Neutrophil (primary cell): ENCODE results near the gene ABCG4.

Source experiments
- H3K27ac ChIP-seq: fragments of 200-600 bp; sonication (generic); 2 replicates; pipeline ENCODE4 v1.5.1; 2016; ENCODE audit warnings: mild to moderate bottlenecking, moderate library complexity
- H3K27me3 ChIP-seq: fragments of 200-600 bp; sonication (generic); 2 replicates; pipeline ENCODE4 v1.6.0; 2016; ENCODE audit warnings: mild to moderate bottlenecking
- H3K36me3 ChIP-seq: fragments of 200-600 bp; sonication (generic); 2 replicates; pipeline ENCODE4 v1.5.1; 2017
- H3K4me1 ChIP-seq, 2 experiments: fragments of 200-600 bp in 1 of 2; sonication (generic) in 1 of 2; 1 replicate in 1 of 2; 2 replicates in 1 of 2; pipeline versions ENCODE4 v1.5.1 to v1.6.1; 2013 to 2016; ENCODE audit warnings: low read depth in 1 of 2, low read length in 1 of 2, mild to moderate bottlenecking in 1 of 2, moderate library complexity in 1 of 2; ENCODE audit not compliant: control insufficient read depth in 1 of 2, insufficient read depth in 1 of 2
- H3K4me3 ChIP-seq, 2 experiments: fragments of 200-600 bp in 1 of 2; sonication (generic) in 1 of 2; 1 replicate in 1 of 2; 2 replicates in 1 of 2; pipeline ENCODE4 v1.5.1; 2013 to 2016; ENCODE audit warnings: low read depth in 1 of 2, low read length in 1 of 2, mild to moderate bottlenecking in 1 of 2, moderate library complexity in 1 of 2
- H3K9me3 ChIP-seq: fragments of 200-600 bp; sonication (generic); 2 replicates; pipeline ENCODE4 v1.5.1; 2016
- TF ChIP-seq, protein P1 (sequence below): fragments of 200-600 bp; sonication (generic); IDR thresholded peaks from 2 replicates; pipeline ENCODE4 v1.5.1; 2016; ENCODE audit warnings: antibody characterized with exemption

The ABCG4 gene

DNA sequence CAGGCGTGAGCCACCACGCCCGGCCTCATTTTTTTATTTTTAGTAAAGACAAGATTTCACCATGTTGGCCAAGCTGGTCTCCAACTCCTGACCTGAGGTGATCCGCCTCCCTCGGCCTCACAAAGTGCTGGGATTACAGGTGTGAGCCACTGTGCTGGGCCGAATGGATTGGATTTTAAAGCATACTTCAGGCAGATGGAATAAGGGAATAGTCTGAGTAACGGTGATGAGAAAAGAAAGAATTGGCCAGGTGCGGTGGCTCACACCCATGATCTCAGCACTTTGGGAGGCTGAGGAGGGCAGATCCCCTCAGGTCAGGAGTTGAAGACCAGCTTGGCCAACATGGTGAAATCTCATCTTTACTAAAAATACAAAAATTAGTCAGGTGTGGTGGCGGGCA lies 55.2 kb downstream of the ABCG4 start:
- no peaks in the 10 kb centered on the region for H3K9me3 ChIP-seq

DNA sequence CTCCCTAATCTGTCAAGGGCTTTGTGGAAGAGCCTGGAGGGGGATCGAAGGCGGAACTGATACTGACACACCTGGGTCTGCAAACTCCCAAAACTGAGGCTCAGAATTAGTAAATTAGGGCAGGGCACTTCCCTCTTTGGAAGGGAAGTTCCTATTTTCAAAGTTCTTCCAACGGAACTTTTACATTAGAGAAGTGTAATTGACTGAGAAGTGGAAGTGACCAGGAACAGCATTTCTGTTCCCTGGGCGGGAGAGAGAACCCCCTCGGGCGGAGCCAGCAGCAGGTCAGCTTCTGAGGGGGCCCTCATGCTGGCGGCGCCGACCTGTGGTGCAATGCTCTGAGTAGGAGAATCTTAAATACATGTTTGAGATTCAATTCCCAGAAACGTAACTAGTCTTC lies 56.2 kb downstream of the ABCG4 start:
- TF ChIP-seq, protein P1, sequence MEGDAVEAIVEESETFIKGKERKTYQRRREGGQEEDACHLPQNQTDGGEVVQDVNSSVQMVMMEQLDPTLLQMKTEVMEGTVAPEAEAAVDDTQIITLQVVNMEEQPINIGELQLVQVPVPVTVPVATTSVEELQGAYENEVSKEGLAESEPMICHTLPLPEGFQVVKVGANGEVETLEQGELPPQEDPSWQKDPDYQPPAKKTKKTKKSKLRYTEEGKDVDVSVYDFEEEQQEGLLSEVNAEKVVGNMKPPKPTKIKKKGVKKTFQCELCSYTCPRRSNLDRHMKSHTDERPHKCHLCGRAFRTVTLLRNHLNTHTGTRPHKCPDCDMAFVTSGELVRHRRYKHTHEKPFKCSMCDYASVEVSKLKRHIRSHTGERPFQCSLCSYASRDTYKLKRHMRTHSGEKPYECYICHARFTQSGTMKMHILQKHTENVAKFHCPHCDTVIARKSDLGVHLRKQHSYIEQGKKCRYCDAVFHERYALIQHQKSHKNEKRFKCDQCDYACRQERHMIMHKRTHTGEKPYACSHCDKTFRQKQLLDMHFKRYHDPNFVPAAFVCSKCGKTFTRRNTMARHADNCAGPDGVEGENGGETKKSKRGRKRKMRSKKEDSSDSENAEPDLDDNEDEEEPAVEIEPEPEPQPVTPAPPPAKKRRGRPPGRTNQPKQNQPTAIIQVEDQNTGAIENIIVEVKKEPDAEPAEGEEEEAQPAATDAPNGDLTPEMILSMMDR = no peak
- Histone ChIP-seq H3K4me1 (peaks cover 46 to 48% of the 10 kb centered on the region in 2 experiments), H3K27ac (peak overlapping the region; percentile 99), H3K27me3 (no peaks in the 10 kb centered on the region), H3K36me3 (peaks cover 4% of the 10 kb centered on the region), H3K9me3 (no peaks in the 10 kb centered on the region), H3K4me3 (peak overlapping the region; percentile 81 to 98)

More for the DNA sequence above, 55.2 kb downstream of the ABCG4 start:
- peaks cover 4% of the 10 kb centered on the region for H3K36me3 ChIP-seq
- no peaks in the 10 kb centered on the region for H3K27me3 ChIP-seq
- peak overlapping the region; percentile 99 for H3K27ac ChIP-seq
- no peak overlapping the region for H3K4me3 ChIP-seq
- peaks cover 37 to 41% of the 10 kb centered on the region in 2 experiments for H3K4me1 ChIP-seq
- TF ChIP-seq, protein P1 = no peak

DNA sequence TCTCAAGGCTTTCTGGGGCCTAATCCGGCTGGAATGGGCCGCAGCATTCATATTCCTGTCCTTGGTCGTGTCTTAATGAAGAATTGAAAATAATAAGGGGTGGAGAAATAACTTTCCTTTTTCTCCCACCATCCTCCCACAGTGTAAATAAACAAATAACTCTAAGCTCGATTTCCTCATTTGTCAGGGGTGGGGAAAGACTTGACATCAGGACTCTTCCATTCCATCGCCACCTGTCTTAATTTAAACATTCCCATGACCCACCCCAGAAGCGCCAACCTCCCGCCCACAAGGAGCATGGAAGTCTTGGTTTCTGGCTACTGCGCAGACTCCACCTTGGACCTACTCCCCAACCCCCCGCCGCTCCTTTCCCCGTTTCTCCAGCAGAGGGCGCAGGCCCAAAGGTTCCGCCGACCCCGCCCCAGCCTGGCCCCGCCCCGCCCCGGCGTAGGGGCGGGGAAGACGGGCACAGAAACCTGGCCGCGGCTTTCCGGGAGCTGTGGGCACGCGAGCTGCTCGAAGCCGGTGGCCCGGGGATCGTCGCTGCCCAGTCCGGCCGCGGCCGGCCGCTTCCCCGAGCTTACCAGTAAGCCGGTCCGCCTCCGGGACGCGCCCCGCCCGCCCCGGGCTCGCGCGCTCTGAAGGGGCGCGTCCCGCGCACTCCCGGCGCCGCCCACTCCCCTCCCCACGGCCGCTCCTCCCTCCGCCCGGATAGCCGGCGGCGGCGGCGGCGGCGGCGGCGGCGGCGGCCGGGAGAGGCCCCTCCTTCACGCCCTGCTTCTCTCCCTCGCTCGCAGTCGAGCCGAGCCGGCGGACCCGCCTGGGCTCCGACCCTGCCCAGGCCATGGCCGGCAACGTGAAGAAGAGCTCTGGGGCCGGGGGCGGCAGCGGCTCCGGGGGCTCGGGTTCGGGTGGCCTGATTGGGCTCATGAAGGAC lies 57.0 kb downstream of the ABCG4 start, which contains the start of gene CBL:
CBL (plus strand) TSS at position 766 of the 937 bp plus-strand sequence; CDS start at position 845, 79 bp downstream.
- H3K27me3 ChIP-seq = no peaks in the 10 kb centered on the region
- peak within 1 kb of the TSS; percentile 99 for H3K27ac ChIP-seq
- peaks cover 51 to 55% of the 10 kb centered on the region in 2 experiments for H3K4me1 ChIP-seq
- no peaks in the 10 kb centered on the region for H3K9me3 ChIP-seq
- TF ChIP-seq, protein P1 = peak; percentile 97
- peak within 1 kb of the TSS; percentile 81 to 98 for H3K4me3 ChIP-seq
- peaks cover 4% of the 10 kb centered on the region for H3K36me3 ChIP-seq

GRCh38 chr11:119206511-119207414 lies 57.9 kb downstream of the ABCG4 start:
- Histone ChIP-seq H3K9me3 (no peaks in the 10 kb centered on the region), H3K27me3 (no peaks in the 10 kb centered on the region), H3K4me3 (peak overlapping the region; percentile 81 to 98), H3K27ac (peak overlapping the region; percentile 99), H3K4me1 (peaks cover 55 to 59% of the 10 kb centered on the region in 2 experiments), H3K36me3 (peaks cover 4% of the 10 kb centered on the region)
- TF ChIP-seq, protein P1 = no peak

DNA sequence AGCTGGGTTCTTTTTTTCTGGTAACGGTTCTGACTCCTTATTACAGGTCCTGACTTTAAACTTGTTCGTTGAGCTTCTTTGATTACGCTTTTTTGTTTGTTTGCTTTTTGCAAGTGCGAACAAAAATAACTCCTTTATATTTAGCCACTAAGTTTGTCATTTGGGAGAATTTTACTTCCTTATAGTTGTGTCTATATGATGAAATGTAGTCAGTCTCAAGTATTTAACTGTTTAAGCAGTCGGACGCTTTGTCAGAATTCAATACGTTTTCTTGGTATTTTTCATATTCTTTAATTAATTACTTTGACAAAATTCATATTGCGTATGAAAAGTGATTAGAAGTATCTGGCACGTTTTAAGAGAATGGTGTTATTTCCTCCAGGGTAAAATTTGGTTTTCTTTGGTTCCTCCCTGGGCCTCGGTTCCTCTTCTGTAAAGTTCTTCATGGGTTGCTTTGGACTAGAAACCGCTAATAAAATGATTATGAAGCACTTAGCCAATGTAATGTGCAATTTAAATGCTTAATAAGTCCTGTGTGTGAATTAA lies 58.6 kb downstream of the ABCG4 start:
- TF ChIP-seq, protein P1 = no peak
- H3K27ac ChIP-seq = peak overlapping the region; percentile 99
- peaks cover 55 to 62% of the 10 kb centered on the region in 2 experiments for H3K4me1 ChIP-seq
- H3K4me3 ChIP-seq = peak overlapping the region; percentile 81 to 98
- H3K27me3 ChIP-seq = no peaks in the 10 kb centered on the region
- H3K36me3 ChIP-seq = peaks cover 4% of the 10 kb centered on the region
- no peaks in the 10 kb centered on the region for H3K9me3 ChIP-seq
